ENCODE data around the gene NET1. TPM values are rescaled to one million over a fixed set of nuclear protein-coding genes. Genes with fewer than 3 reads are reported as not detected.

Gene NET1
- total and polyA plus RNA-seq, 12 donors, result 8.7 to 26.2 (median 20.3) TPM

DNA sequence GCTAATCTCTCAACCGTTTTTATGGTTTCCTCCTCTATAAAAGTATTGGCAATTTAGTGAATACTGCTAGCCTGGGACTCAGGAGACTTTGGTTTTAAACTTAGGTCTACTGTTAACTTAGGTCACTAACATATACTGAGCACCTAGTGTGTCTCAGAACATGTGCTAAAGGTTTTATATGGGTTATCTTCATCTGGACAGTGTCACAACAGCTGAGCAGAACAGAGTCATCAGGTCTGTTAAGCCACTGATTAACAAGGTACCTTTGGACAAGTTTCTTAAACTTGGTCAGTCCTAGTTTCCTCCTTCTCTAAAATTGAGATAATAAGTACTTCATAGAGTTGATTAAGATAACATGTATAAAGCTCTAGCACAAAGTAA is 30.6 kb downstream of the NET1 start:
- DNase-seq, result no peak
- WGBS, 4 donors, result 85 to 100% (median 93%) methylated on average over 1 of the region's 1 CpG

DNA sequence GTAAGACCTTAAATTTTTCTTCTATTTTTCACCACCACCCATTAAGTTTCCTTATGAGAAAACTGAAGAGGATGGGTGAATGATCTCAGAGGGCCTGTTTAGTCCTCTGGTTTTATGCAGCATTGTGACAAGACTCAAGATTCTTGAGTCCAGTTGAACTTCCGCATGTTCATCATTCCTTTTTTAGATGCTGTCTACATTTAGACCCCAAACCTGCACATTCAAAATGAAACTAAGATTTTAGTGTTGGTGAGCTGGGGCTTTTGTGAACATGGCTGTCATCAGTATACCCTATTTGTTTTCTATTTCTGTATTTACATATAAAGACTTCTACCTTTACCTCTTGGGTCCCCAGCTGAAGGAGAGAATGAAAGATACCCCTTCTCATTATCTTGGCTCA is 31.1 kb downstream of the NET1 start:
- H3K27ac ChIP-seq, result no peak overlapping the region
- DNase-seq, result no peak
- 85 to 95% (median 91%) methylated on average over 1 of the region's 1 CpG for WGBS, 4 donors
- TF ChIP-seq, protein P1, sequence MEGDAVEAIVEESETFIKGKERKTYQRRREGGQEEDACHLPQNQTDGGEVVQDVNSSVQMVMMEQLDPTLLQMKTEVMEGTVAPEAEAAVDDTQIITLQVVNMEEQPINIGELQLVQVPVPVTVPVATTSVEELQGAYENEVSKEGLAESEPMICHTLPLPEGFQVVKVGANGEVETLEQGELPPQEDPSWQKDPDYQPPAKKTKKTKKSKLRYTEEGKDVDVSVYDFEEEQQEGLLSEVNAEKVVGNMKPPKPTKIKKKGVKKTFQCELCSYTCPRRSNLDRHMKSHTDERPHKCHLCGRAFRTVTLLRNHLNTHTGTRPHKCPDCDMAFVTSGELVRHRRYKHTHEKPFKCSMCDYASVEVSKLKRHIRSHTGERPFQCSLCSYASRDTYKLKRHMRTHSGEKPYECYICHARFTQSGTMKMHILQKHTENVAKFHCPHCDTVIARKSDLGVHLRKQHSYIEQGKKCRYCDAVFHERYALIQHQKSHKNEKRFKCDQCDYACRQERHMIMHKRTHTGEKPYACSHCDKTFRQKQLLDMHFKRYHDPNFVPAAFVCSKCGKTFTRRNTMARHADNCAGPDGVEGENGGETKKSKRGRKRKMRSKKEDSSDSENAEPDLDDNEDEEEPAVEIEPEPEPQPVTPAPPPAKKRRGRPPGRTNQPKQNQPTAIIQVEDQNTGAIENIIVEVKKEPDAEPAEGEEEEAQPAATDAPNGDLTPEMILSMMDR (IDR thresholded peaks at IDR 0.05), result no peak
- no peak for TF ChIP-seq POLR2A (IDR thresholded peaks at IDR 0.05)
- no peak overlapping the region for H3K4me3 ChIP-seq
- intact Hi-C loops (cut with DNase I), result loop anchor here (5.0 to 10.0 kb wide), 2 partner anchors 179 to 431 kb away; no protein-coding TSS in a partner anchor
- no peaks in the 10 kb centered on the region for H3K36me3 ChIP-seq (replicated peaks in 1 of 2)
- H3K27me3 ChIP-seq, result no peaks in the 10 kb centered on the region
- H3K4me1 ChIP-seq (replicated peaks in 1 of 2), result peaks cover 0 to 16% of the 10 kb centered on the region in 2 donors
- H3K9me3 ChIP-seq (replicated peaks in 1 of 3), result no peaks in the 10 kb centered on the region

More for the DNA sequence above, 30.6 kb downstream of the NET1 start:
- Histone ChIP-seq H3K27ac (no peak overlapping the region), H3K9me3 (replicated peaks in 1 of 3) (no peaks in the 10 kb centered on the region), H3K27me3 (no peaks in the 10 kb centered on the region), H3K4me3 (no peak overlapping the region), H3K36me3 (replicated peaks in 1 of 2) (no peaks in the 10 kb centered on the region), H3K4me1 (replicated peaks in 1 of 2) (peaks cover 0 to 16% of the 10 kb centered on the region in 2 donors)
- intact Hi-C loops (cut with DNase I), result loop anchor here (5.0 to 10.0 kb wide), 2 partner anchors 179 to 432 kb away; no protein-coding TSS in a partner anchor
- TF ChIP-seq POLR2A (IDR thresholded peaks at IDR 0.05), result no peak
- TF ChIP-seq, protein P1 (IDR thresholded peaks at IDR 0.05), result no peak

DNA sequence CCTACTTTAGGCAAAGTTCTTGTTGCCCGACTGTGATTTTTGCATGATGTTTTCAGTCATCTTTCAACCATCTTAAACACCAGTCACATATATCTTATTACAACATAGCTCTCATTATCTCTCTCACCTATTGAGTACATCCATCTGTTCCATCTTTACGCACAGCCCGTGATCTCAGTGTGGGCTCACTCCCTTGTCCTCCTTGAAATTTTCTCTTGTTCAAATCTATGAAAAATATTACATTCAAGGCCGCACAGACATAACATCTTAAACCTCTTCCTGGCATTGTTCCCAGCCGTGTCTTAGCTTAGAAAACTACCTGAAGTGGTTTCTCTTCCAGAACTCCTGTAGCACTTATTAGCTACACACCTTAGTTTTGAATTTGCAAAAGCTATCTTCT is 32.6 kb downstream of the NET1 start:
- DNase-seq, result no peak
- Histone ChIP-seq H3K4me3 (no peak overlapping the region), H3K27ac (no peak overlapping the region), H3K36me3 (replicated peaks in 1 of 2) (no peaks in the 10 kb centered on the region), H3K9me3 (replicated peaks in 1 of 3) (no peaks in the 10 kb centered on the region), H3K4me1 (replicated peaks in 1 of 2) (peaks cover 0 to 16% of the 10 kb centered on the region in 2 donors), H3K27me3 (no peaks in the 10 kb centered on the region)
- intact Hi-C loops (cut with DNase I), result loop anchor here in 1 of 2 donors (10.0 kb wide), 1 partner anchor 430 kb away; no protein-coding TSS in a partner anchor
- WGBS, 4 donors, result 92 to 96% (median 93%) methylated on average over 5 of the region's 5 CpGs
- TF ChIP-seq POLR2A (IDR thresholded peaks at IDR 0.05), result no peak
- TF ChIP-seq, protein P1 (IDR thresholded peaks at IDR 0.05), result no peak

DNA sequence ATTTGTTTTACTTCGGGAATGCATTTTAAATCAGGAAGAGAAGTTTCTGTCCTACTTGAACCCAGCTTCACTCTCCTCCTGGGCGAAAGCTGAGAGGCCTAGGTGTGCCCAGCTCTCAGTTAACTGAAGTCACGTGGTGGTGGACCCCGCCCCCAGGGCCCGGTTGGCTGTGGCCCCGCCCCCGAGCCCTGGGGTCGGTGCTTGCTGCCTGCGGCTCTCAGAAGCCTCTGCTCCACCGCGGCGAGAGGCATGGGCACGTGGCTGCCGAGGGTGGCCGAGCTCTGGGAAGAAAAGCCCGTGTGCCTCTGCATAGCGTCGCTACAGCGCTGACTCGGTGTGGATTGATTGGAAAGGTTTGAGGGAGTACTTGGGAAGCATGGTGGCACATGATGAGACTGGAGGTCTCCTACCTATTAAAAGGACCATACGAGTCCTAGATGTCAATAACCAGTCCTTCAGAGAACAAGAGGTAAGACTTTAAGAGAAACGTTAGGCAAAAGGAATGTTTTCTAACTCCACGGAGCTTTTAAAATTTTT is 34.1 kb downstream of the NET1 start:
- Histone ChIP-seq H3K9me3 (replicated peaks in 1 of 3) (no peaks in the 10 kb centered on the region), H3K27ac (peak overlapping the region in 4 of 5 donors; percentile 35 to 66 (median 58)), H3K36me3 (replicated peaks in 1 of 2) (no peaks in the 10 kb centered on the region), H3K27me3 (no peaks in the 10 kb centered on the region), H3K4me3 (peak overlapping the region in 2 of 4 donors; percentile 15 to 63), H3K4me1 (replicated peaks in 1 of 2) (peaks cover 0 to 16% of the 10 kb centered on the region in 2 donors)
- TF ChIP-seq POLR2A (IDR thresholded peaks at IDR 0.05), result peak in 1 of 2 donors; percentile 87
- TF ChIP-seq, protein P1 (IDR thresholded peaks at IDR 0.05), result no peak
- 3 to 14% (median 5%) methylated on average over 10 to 23 of the region's 23 CpGs for WGBS, 4 donors
- DNase-seq, result peak; percentile 87 to 96 (median 93)
- intact Hi-C loops (cut with DNase I), result loop anchor here in 1 of 2 donors (10.0 kb wide), 1 partner anchor 428 kb away; no protein-coding TSS in a partner anchor

Data from adrenal gland (tissue), 12 donors.